Natural killer cell (primary cell): ENCODE results near the gene RRBP1. TPM values are rescaled to one million over a fixed set of nuclear protein-coding genes. Genes with fewer than 3 reads are reported as not detected.
A peak's percentile ranks its signal among the peaks of the same experiment; 100 is the strongest.

Experiments used
- ATAC-seq, 3 donors: fragments of 150-1000 bp in 2 of 3; fragments of 200-7000 bp in 1 of 3; cut with Tn5 transposase; 1 replicate in 1 of 3; 2 replicates in 2 of 3; pipeline ENCODE4 v1.10.0; 2021; ENCODE audit warnings: mild to moderate bottlenecking in 2 of 3, moderate library complexity in 2 of 3
- DNase-seq, 2 donors: peaks; one replicate each; pipeline versions ENCODE4 v3.0.0 to v3.0.0-alpha.2; 2013 to 2021; ENCODE audit warnings: mixed read lengths in 1 of 2
- H3K27ac ChIP-seq: one replicate; pipeline ENCODE4 v1.5.1; 2013; ENCODE audit warnings: mild to moderate bottlenecking, low read length
- H3K27me3 ChIP-seq: one replicate; pipeline ENCODE4 v1.6.1; 2013; ENCODE audit warnings: low read length; ENCODE audit not compliant: control insufficient read depth, insufficient read depth
- H3K36me3 ChIP-seq: one replicate; pipeline ENCODE4 v1.6.1; 2013; ENCODE audit warnings: low read length; ENCODE audit not compliant: control insufficient read depth, insufficient read depth
- H3K4me1 ChIP-seq: one replicate; pipeline ENCODE4 v1.6.1; 2013; ENCODE audit warnings: low read length; ENCODE audit not compliant: control insufficient read depth, insufficient read depth
- H3K4me3 ChIP-seq: one replicate; pipeline ENCODE4 v1.5.1; 2013; ENCODE audit warnings: low read length
- H3K9me3 ChIP-seq: one replicate; pipeline ENCODE4 v1.6.1; 2013; ENCODE audit warnings: low read length; ENCODE audit not compliant: control insufficient read depth, insufficient read depth
- H3K27ac Mint-ChIP-seq, 2 donors: one replicate each; pipeline ENCODE4 v1.8.0; 2022; ENCODE audit warnings: mild to moderate bottlenecking in 2 of 2, mixed read lengths in 2 of 2, moderate library complexity in 1 of 2
- H3K27me3 Mint-ChIP-seq, 2 donors: one replicate each; pipeline ENCODE4 v1.8.0; 2022; ENCODE audit warnings: low read depth in 2 of 2, mixed read lengths in 2 of 2
- H3K36me3 Mint-ChIP-seq: one replicate; pipeline ENCODE4 v1.8.0; 2022; ENCODE audit warnings: mixed read lengths
- H3K4me1 Mint-ChIP-seq, 2 donors: one replicate each; pipeline ENCODE4 v1.8.0; 2022; ENCODE audit warnings: mixed read lengths in 2 of 2
- H3K4me3 Mint-ChIP-seq: one replicate; pipeline ENCODE4 v1.8.0; 2022; ENCODE audit warnings: mild to moderate bottlenecking, moderate library complexity, mixed read lengths
- H3K9me3 Mint-ChIP-seq, 2 donors: one replicate each; pipeline ENCODE4 v1.8.0; 2022; ENCODE audit warnings: mixed read lengths in 2 of 2
- WGBS: methylation state at CpG from one replicate; pipeline ENCODE4 v1.1.7; 2013; ENCODE audit warnings: missing lambda C conversion rate; ENCODE audit not compliant: insufficient coverage; 5-methylcytosine and 5-hydroxymethylcytosine counted together
- intact Hi-C: fragments of 100-400 bp; cut with micrococcal nuclease; formaldehyde crosslinking; loops from one replicate; pipeline ENCODE4 v1.14.2; 2022
- total RNA-seq, 4 donors: library from RNA; stranded (reverse); fragments of 120-200 nt in 1 of 4; gene quantifications; one replicate each; pipeline versions ENCODE4 v1.2.3 to v1.2.4, GENCODE V29; 2013 to 2022
- TF ChIP-seq, protein P1 (sequence below): fragments of 200-600 bp; IDR thresholded peaks from one replicate; pipeline ENCODE4 v1.8.0; 2022; ENCODE audit warnings: antibody characterized with exemption

The RRBP1 gene
- total RNA-seq, 3 donors from 2014 or later (not counting 1 experiment from before 2014, with no cell fraction given), result 88.3 to 95.4 (median 90.1) TPM

DNA sequence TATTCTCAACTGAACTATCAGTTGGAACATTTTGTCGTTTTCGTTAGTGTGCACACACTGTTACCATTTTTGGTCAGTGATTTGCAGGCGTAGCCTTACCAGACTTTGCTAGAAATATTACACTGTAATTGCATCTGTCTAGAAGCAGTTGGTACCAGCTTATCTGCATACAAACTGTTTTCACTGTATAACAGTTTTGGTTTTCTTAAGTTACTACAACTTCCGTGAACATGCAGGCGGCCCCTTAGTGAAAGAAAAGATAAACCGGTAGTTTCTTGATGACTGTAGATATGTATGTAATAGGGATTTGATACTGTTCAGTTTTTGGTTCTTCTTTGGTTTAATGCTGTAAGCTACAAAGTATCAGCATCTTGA is 110.9 kb downstream of the RRBP1 start:
- Histone ChIP-seq H3K4me1 (peaks cover 11% of the 10 kb centered on the region), H3K27ac (peak overlapping the region; percentile 20), H3K36me3 (no peaks in the 10 kb centered on the region), H3K27me3 (peaks cover 9% of the 10 kb centered on the region), H3K9me3 (no peaks in the 10 kb centered on the region), H3K4me3 (peak overlapping the region; percentile 84)
- TF ChIP-seq, protein P1, sequence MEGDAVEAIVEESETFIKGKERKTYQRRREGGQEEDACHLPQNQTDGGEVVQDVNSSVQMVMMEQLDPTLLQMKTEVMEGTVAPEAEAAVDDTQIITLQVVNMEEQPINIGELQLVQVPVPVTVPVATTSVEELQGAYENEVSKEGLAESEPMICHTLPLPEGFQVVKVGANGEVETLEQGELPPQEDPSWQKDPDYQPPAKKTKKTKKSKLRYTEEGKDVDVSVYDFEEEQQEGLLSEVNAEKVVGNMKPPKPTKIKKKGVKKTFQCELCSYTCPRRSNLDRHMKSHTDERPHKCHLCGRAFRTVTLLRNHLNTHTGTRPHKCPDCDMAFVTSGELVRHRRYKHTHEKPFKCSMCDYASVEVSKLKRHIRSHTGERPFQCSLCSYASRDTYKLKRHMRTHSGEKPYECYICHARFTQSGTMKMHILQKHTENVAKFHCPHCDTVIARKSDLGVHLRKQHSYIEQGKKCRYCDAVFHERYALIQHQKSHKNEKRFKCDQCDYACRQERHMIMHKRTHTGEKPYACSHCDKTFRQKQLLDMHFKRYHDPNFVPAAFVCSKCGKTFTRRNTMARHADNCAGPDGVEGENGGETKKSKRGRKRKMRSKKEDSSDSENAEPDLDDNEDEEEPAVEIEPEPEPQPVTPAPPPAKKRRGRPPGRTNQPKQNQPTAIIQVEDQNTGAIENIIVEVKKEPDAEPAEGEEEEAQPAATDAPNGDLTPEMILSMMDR, result no peak
- Mint-ChIP-seq H3K27me3 (peaks cover 0 to 5% of the 10 kb centered on the region in 2 donors), H3K4me1 (peaks cover 35 to 39% of the 10 kb centered on the region in 2 donors), H3K36me3 (no peaks in the 10 kb centered on the region), H3K4me3 (peak overlapping the region; percentile 99), H3K9me3 (no peaks in the 10 kb centered on the region), H3K27ac (peak overlapping the region; percentile 92 to 97)
- ATAC-seq (peak in 2 of 3 donors; percentile 24 to 33), DNase-seq (peak in 1 of 2 donors; percentile 30)
- intact Hi-C loops, result loop anchor here (2.0 kb wide), 2 partner anchors 42 to 66 kb away; no protein-coding TSS in a partner anchor
- WGBS, result 37% methylated on average over 6 of the region's 6 CpGs

- Mint-ChIP-seq H3K4me3 (peak overlapping the region; percentile 99), H3K27me3 (peaks cover 0 to 5% of the 10 kb centered on the region in 2 donors), H3K36me3 (no peaks in the 10 kb centered on the region), H3K27ac (peak overlapping the region; percentile 92 to 97), H3K9me3 (no peaks in the 10 kb centered on the region), H3K4me1 (peaks cover 35% of the 10 kb centered on the region in 2 donors)
- H3K27ac ChIP-seq, result peak overlapping the region; percentile 78
- H3K27me3 ChIP-seq, result peaks cover 9% of the 10 kb centered on the region
- H3K4me3 ChIP-seq, result peak overlapping the region; percentile 84
- no peaks in the 10 kb centered on the region for H3K36me3 ChIP-seq
- WGBS, result under 1% methylated on average over 42 of the region's 43 CpGs
- no peaks in the 10 kb centered on the region for H3K9me3 ChIP-seq
- ATAC-seq, result peak; percentile 39 to 51 (median 39)
- DNase-seq, result peak in 1 of 2 donors; percentile 48
- intact Hi-C loops, result loop anchor here (2.0 kb wide), 2 partner anchors 42 to 66 kb away; no protein-coding TSS in a partner anchor
- TF ChIP-seq, protein P1, result no peak
- H3K4me1 ChIP-seq, result peaks cover 11% of the 10 kb centered on the region
Observed at GRCh38 chr20:17570347-17571152, 111.5 kb downstream of the RRBP1 start.

GRCh38 chr20:17569616-17570346 is 112.3 kb downstream of the RRBP1 start, which contains the start of gene DSTN:
DSTN (plus strand) TSS chr20:17570075; CDS start chr20:17570209, 134 bp downstream.
- peak; percentile 88 to 94 (median 90) for ATAC-seq
- H3K9me3 ChIP-seq, result no peaks in the 10 kb centered on the region
- no peaks in the 10 kb centered on the region for H3K36me3 ChIP-seq
- no peaks in the 10 kb centered on the region for H3K36me3 Mint-ChIP-seq
- intact Hi-C loops, result loop anchor here (1.0 to 2.0 kb wide), 3 partner anchors 32 to 65 kb away; no protein-coding TSS in a partner anchor
- H3K9me3 Mint-ChIP-seq, result no peaks in the 10 kb centered on the region
- DNase-seq, result peak; percentile 86 to 94
- H3K27me3 ChIP-seq, result peaks cover 9% of the 10 kb centered on the region
- peaks cover 0 to 5% of the 10 kb centered on the region in 2 donors for H3K27me3 Mint-ChIP-seq
- H3K4me3 Mint-ChIP-seq, result peak within 1 kb of the TSS; percentile 99
- TF ChIP-seq, protein P1, result no peak
- peak within 1 kb of the TSS; percentile 92 to 97 for H3K27ac Mint-ChIP-seq
- H3K27ac ChIP-seq, result peak within 1 kb of the TSS; percentile 78
- peaks cover 35% of the 10 kb centered on the region in 2 donors for H3K4me1 Mint-ChIP-seq
- peak within 1 kb of the TSS; percentile 84 for H3K4me3 ChIP-seq
- H3K4me1 ChIP-seq, result peaks cover 11% of the 10 kb centered on the region
- WGBS, result 0% methylated on average over 70 of the region's 70 CpGs
